ENCODE data around the gene OR2A42.
"Not testable (repeated sequence)": the region's sequence is repeated elsewhere in the genome, so short reads cannot be mapped to it uniquely, and the experiment has no call there.

Gene OR2A42

GRCh38 chr7:144239365-144239764 lies at the start of gene OR2A42:
Gene OR2A42, minus strand, starts transcription at chr7:144239605. Its CDS starts 6,762 bp downstream, at chr7:144232843.
- not testable (repeated sequence) for DNase-seq

GRCh38 chr7:144287171-144287784 lies 47.9 kb upstream of the OR2A42 start:
- not testable (repeated sequence) for DNase-seq

GRCh38 chr7:144283716-144284115 lies 44.3 kb upstream of the OR2A42 start:
- DNase-seq, result not testable (repeated sequence)

GRCh38 chr7:144282490-144282889 lies 43.1 kb upstream of the OR2A42 start:
- not testable (repeated sequence) for DNase-seq

- DNase-seq, result not testable (repeated sequence)
Measured at GRCh38 chr7:144281981-144282380, 42.6 kb upstream of the OR2A42 start.

GRCh38 chr7:144280010-144280409 lies 40.6 kb upstream of the OR2A42 start:
- DNase-seq, result not testable (repeated sequence)

GRCh38 chr7:144275281-144275680 lies 35.9 kb upstream of the OR2A42 start:
- DNase-seq, result not testable (repeated sequence)

GRCh38 chr7:144269188-144269587 lies 29.8 kb upstream of the OR2A42 start, which contains the start of gene CTAGE8:
Gene CTAGE8, minus strand, starts transcription at chr7:144269288. Its CDS starts 38 bp downstream, at chr7:144269250.
- not testable (repeated sequence) for DNase-seq

- not testable (repeated sequence) for DNase-seq
Measured at GRCh38 chr7:144264692-144265091, 25.3 kb upstream of the OR2A42 start, which contains the start of gene OR2A7. Gene OR2A7, minus strand, starts transcription at chr7:144264792. Its CDS starts 5,164 bp downstream, at chr7:144259628.

GRCh38 chr7:144262128-144262527 lies 22.7 kb upstream of the OR2A42 start:
- not testable (repeated sequence) for DNase-seq

- DNase-seq, result not testable (repeated sequence)
Measured at GRCh38 chr7:144259067-144259466, 19.7 kb upstream of the OR2A42 start.

- DNase-seq, result no peak
Measured at GRCh38 chr7:144256112-144256511, 16.7 kb upstream of the OR2A42 start.

GRCh38 chr7:144255471-144255897 lies 16.1 kb upstream of the OR2A42 start:
- DNase-seq, result no peak

- not testable (repeated sequence) for DNase-seq
Measured at GRCh38 chr7:144252307-144252706, 12.9 kb upstream of the OR2A42 start.

GRCh38 chr7:144247674-144248330 lies 8.4 kb upstream of the OR2A42 start:
- DNase-seq, result not testable (repeated sequence)

- DNase-seq, result not testable (repeated sequence)
Measured at GRCh38 chr7:144246967-144247366, 7.6 kb upstream of the OR2A42 start.

GRCh38 chr7:144245372-144245771 lies 6.0 kb upstream of the OR2A42 start:
- DNase-seq, result not testable (repeated sequence)

GRCh38 chr7:144238530-144239082 lies 799 bp downstream of the OR2A42 start:
- not testable (repeated sequence) for DNase-seq

GRCh38 chr7:144233039-144233438 lies 6.4 kb downstream of the OR2A42 start:
- not testable (repeated sequence) for DNase-seq

- not testable (repeated sequence) for DNase-seq
Measured at GRCh38 chr7:144231027-144231426, 8.4 kb downstream of the OR2A42 start.

- DNase-seq, result not testable (repeated sequence)
Measured at GRCh38 chr7:144228810-144229209, 10.6 kb downstream of the OR2A42 start.

GRCh38 chr7:144226866-144227265 lies 12.5 kb downstream of the OR2A42 start:
- DNase-seq, result not testable (repeated sequence)

GRCh38 chr7:144223675-144224074 lies 15.7 kb downstream of the OR2A42 start:
- DNase-seq, result not testable (repeated sequence)

- DNase-seq, result not testable (repeated sequence)
Measured at GRCh38 chr7:144220531-144220930, 18.9 kb downstream of the OR2A42 start.
